Neural cell (in vitro differentiated cells): Measurements from ENCODE around the gene XXYLT1. TPM values are rescaled to one million over a fixed set of nuclear protein-coding genes. Genes with fewer than 3 reads are reported as not detected.
"Not testable (repeated sequence)": the region's sequence is repeated elsewhere in the genome, so short reads cannot be mapped to it uniquely, and the experiment has no call there.

Source experiments
- H2AFZ ChIP-seq: fragments of 200-600, 300-800 bp; sonication (generic), shearing (Covaris generic); 2 replicates; pipeline ENCODE4 v1.6.0; 2014; ENCODE audit warnings: low read depth, mild to moderate bottlenecking, antibody characterized with exemption, low read length, moderate library complexity
- H3F3A ChIP-seq: fragments of 200-600 bp; shearing (Covaris generic); 2 replicates; pipeline ENCODE4 v1.6.1; 2016; ENCODE audit warnings: mild to moderate bottlenecking, moderate library complexity, mixed read lengths, antibody characterized with exemption, low read length; ENCODE audit not compliant: insufficient read depth, poor library complexity, severe bottlenecking
- H3K27ac ChIP-seq: fragments of 200-600, 300-800 bp; sonication (generic), shearing (Covaris generic); 2 replicates; pipeline ENCODE4 v1.5.1; 2014; ENCODE audit warnings: mild to moderate bottlenecking, low read length, moderate library complexity
- H3K27me3 ChIP-seq: fragments of 300-800, 200-600 bp; sonication (generic), shearing (Covaris generic); 2 replicates; pipeline ENCODE4 v1.6.0; 2014; ENCODE audit warnings: mild to moderate bottlenecking, low read depth, low read length, moderate library complexity; ENCODE audit not compliant: insufficient read depth
- H3K36me3 ChIP-seq: fragments of 300-800, 200-600 bp; sonication (generic), shearing (Covaris generic); 2 replicates; pipeline ENCODE4 v1.5.1; 2014; ENCODE audit warnings: mild to moderate bottlenecking, antibody characterized with exemption, low read length, moderate library complexity; ENCODE audit not compliant: insufficient read depth
- H3K4me2 ChIP-seq: fragments of 300-800, 200-600 bp; sonication (generic), shearing (Covaris generic); 2 replicates; pipeline ENCODE4 v1.6.0; 2014; ENCODE audit warnings: mild to moderate bottlenecking, low read length
- H3K4me3 ChIP-seq: fragments of 300-800, 200-600 bp; sonication (generic), shearing (Covaris generic); 2 replicates; pipeline ENCODE4 v1.5.1; 2014; ENCODE audit warnings: mild to moderate bottlenecking, low read length, moderate library complexity
- H3K79me2 ChIP-seq: fragments of 200-600 bp; shearing (Covaris generic); replicated peaks from 2 replicates; pipeline ENCODE4 v1.6.0; 2014; ENCODE audit warnings: mild to moderate bottlenecking, low read length, moderate library complexity; ENCODE audit not compliant: insufficient read depth
- H3K9ac ChIP-seq: fragments of 300-800, 200-600 bp; sonication (generic), shearing (Covaris generic); 2 replicates; pipeline ENCODE4 v1.6.1; 2016; ENCODE audit warnings: mild to moderate bottlenecking, low read length, mixed read lengths
- H3K9me2 ChIP-seq: fragments of 200-600 bp; shearing (Covaris generic); 2 replicates; pipeline ENCODE4 v1.6.1; 2016; ENCODE audit warnings: mild to moderate bottlenecking, low read length, mixed read lengths; ENCODE audit not compliant: insufficient read depth
- H3K9me3 ChIP-seq: fragments of 200-600, 300-800 bp; sonication (generic), shearing (Covaris generic); 2 replicates; pipeline ENCODE4 v1.6.1; 2016; ENCODE audit warnings: mild to moderate bottlenecking, mixed run types, low read length, moderate library complexity, mixed read lengths
- H4K20me1 ChIP-seq: fragments of 200-600 bp; shearing (Covaris generic); 2 replicates; pipeline ENCODE4 v1.6.1; 2016; ENCODE audit warnings: mild to moderate bottlenecking, mixed run types; ENCODE audit not compliant: insufficient read depth
- CTCF ChIP-seq: fragments of 450-650 bp; IDR thresholded peaks from 2 replicates; pipeline ENCODE4 v1.5.1; 2014; ENCODE audit warnings: antibody characterized with exemption, mild to moderate bottlenecking, moderate library complexity; ENCODE audit not compliant: poor library complexity, severe bottlenecking
- EP300 ChIP-seq: fragments of 450-650 bp; conservative IDR thresholded peaks from 2 replicates; pipeline ENCODE4 v1.6.1; 2014; ENCODE audit warnings: antibody characterized with exemption, mild to moderate bottlenecking, moderate library complexity; ENCODE audit not compliant: poor library complexity, severe bottlenecking
- EZH2 ChIP-seq: fragments of 200-600, 300-800 bp; shearing (Covaris generic), sonication (generic); IDR thresholded peaks from 2 replicates; pipeline ENCODE4 v1.6.1; 2014; ENCODE audit warnings: antibody characterized with exemption, low read length, borderline replicate concordance, mild to moderate bottlenecking; ENCODE audit not compliant: insufficient read depth, poor library complexity, severe bottlenecking
- MXI1 ChIP-seq: fragments of 450-650 bp; conservative IDR thresholded peaks from 2 replicates; pipeline ENCODE4 v1.6.1; 2014; ENCODE audit warnings: antibody characterized with exemption, mild to moderate bottlenecking; ENCODE audit not compliant: poor library complexity, severe bottlenecking
- POLR2AphosphoS5 ChIP-seq: IDR thresholded peaks from 2 replicates; pipeline ENCODE4 v1.6.1; 2012
- RAD21 ChIP-seq: fragments of 450-650 bp; conservative IDR thresholded peaks from 2 replicates; pipeline ENCODE4 v1.6.1; 2014; ENCODE audit warnings: antibody characterized with exemption, mild to moderate bottlenecking, moderate library complexity
- REST ChIP-seq: IDR thresholded peaks from 2 replicates; pipeline ENCODE4 v1.6.1; 2012; ENCODE audit warnings: borderline replicate concordance
- SMC3 ChIP-seq: fragments of 450-650 bp; conservative IDR thresholded peaks from 2 replicates; pipeline ENCODE4 v1.6.1; 2014; ENCODE audit warnings: antibody characterized with exemption, mild to moderate bottlenecking, moderate library complexity; ENCODE audit not compliant: poor library complexity
- TAF1 ChIP-seq: IDR thresholded peaks from 2 replicates; pipeline ENCODE4 v1.6.1; 2012; ENCODE audit warnings: low read depth
- polyA plus RNA-seq: library from polyadenylated mRNA; depleted of rRNA; stranded (reverse); fragments of >200 nt; gene quantifications from 2 replicates; pipeline ENCODE4 v1.2.3, GENCODE V29; 2014

Gene XXYLT1
- polyA plus RNA-seq, 1 donor from 2014 or later, result 25.4 TPM

- TF ChIP-seq CTCF, result no peak
Measured at GRCh38 chr3:195236076-195236798, 34.7 kb downstream of the XXYLT1 start (continued).

GRCh38 chr3:195230244-195230643 is 40.7 kb downstream of the XXYLT1 start:
- no peak overlapping the region for H2AFZ ChIP-seq
- H3F3A ChIP-seq, result no peaks in the 10 kb centered on the region
- no peak overlapping the region for H3K4me2 ChIP-seq
- TF ChIP-seq EZH2, result no peak
- TF ChIP-seq MXI1, result no peak
- TF ChIP-seq POLR2AphosphoS5, result no peak
- no peak for TF ChIP-seq EP300
- no peak for TF ChIP-seq TAF1
- no peak for TF ChIP-seq SMC3
- no peak for TF ChIP-seq RAD21
- TF ChIP-seq REST, result no peak
- no peaks in the 10 kb centered on the region for H4K20me1 ChIP-seq
- H3K9me3 ChIP-seq, result no peaks in the 10 kb centered on the region
- H3K79me2 ChIP-seq, result no peaks in the 10 kb centered on the region
- H3K9me2 ChIP-seq, result no peaks in the 10 kb centered on the region
- no peaks in the 10 kb centered on the region for H3K27me3 ChIP-seq
- no peak overlapping the region for H3K27ac ChIP-seq
- H3K4me3 ChIP-seq, result no peak overlapping the region
- H3K9ac ChIP-seq, result no peak overlapping the region
- no peaks in the 10 kb centered on the region for H3K36me3 ChIP-seq

DNA sequence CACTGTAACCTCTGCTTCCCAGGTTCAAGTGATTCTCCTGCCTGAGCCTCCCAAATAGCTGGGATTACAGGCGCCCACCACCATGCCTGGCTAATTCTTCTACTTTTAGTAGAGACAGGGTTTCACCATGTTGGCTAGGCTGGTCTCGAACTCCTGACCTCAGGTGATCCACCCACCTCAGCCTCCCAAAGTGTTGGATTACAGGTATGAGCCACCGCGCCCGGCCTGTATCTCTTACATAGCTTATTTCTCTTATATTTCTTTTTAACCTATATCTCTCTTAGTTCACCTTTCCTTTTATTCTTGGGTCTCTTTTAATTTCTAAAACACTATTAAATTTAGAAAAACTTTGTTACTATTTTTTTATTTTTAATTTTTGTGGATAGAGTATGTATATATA is 42.1 kb downstream of the XXYLT1 start:
- not testable (repeated sequence) for H2AFZ ChIP-seq, H3F3A ChIP-seq, H4K20me1 ChIP-seq, H3K9me2 ChIP-seq, H3K27me3 ChIP-seq, H3K9me3 ChIP-seq, H3K27ac ChIP-seq, H3K9ac ChIP-seq, H3K4me3 ChIP-seq, H3K36me3 ChIP-seq, H3K4me2 ChIP-seq, H3K79me2 ChIP-seq
